Measurements from ENCODE around the gene LILRB5.
"Not testable (repeated sequence)": the region's sequence is repeated elsewhere in the genome, so short reads cannot be mapped to it uniquely, and the experiment has no call there.

Gene LILRB5

DNA sequence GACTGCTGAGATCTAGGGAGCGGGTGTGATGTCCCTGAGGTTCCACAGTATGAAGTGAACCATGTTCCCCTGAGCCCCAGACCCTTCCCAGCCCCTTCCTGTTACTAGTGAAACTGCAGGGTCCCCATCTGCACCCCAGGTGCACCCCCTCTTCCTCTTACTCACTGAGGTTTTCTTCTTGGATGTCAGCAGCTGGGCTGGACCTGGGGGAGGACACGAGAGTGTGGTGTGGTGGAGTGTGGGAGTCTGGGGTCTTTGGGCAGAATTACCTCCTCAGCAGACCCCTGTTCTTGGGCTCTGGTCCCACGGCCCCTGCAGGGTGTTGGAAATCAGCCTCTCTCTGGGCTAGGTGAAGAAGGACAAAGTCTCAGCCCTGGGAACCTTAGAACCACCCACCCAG lies 11.1 kb downstream of the LILRB5 start:
- TF ChIP-seq, protein P1, sequence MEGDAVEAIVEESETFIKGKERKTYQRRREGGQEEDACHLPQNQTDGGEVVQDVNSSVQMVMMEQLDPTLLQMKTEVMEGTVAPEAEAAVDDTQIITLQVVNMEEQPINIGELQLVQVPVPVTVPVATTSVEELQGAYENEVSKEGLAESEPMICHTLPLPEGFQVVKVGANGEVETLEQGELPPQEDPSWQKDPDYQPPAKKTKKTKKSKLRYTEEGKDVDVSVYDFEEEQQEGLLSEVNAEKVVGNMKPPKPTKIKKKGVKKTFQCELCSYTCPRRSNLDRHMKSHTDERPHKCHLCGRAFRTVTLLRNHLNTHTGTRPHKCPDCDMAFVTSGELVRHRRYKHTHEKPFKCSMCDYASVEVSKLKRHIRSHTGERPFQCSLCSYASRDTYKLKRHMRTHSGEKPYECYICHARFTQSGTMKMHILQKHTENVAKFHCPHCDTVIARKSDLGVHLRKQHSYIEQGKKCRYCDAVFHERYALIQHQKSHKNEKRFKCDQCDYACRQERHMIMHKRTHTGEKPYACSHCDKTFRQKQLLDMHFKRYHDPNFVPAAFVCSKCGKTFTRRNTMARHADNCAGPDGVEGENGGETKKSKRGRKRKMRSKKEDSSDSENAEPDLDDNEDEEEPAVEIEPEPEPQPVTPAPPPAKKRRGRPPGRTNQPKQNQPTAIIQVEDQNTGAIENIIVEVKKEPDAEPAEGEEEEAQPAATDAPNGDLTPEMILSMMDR (conservative IDR thresholded peaks at IDR 0.05; ENCODE audit: low read length): no peak
- DNase-seq (ENCODE audit: low read depth): no peak
- H3K4me3 ChIP-seq (ENCODE audit: low read length): no peak overlapping the region

DNA sequence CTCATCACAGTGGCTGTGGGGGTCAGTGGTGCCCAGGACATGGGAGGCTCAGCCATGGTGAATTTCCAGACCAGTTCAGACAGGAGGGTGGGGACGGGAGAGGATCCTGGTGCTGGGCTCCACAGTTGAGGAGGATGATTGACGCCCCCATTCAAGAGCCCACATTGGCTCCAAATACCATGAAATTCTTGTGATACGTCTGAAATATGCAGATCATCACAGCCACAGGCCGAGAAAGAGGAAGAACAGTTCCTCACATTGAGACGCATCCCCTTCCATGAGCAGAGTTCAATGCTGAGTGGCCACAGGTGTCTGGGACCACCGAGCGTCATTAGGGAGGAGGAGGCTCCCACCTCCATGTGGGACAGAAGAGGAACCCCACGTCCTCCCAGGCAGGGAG lies 13.3 kb downstream of the LILRB5 start:
- not testable (repeated sequence) for H3K4me3 ChIP-seq (ENCODE audit: low read length); DNase-seq (ENCODE audit: low read depth)

DNA sequence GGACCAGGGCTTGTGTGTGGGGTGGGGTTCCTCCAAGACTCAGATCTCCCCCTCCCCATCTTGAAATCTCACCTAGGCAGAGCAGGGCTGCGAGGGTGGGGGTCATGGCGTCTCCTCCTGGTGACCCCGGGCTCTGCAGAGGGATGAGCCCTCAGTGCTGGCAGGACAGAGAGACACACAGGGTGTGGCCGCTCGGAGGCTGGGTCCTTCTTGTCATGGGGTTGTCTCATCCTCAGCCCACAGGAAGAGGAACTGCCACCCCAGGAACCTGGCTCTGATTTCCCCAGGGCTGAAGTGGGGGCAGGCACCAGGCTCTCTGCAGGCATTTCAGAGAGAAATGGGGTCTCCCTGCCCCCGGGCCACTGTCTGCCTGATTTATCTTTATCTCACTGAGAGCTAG lies 14.4 kb downstream of the LILRB5 start, which contains the start of gene LILRA6:
Gene LILRA6 (minus strand): TSS at position 145 of the 400 bp plus-strand sequence.
- H3K4me3 ChIP-seq (ENCODE audit: low read length); DNase-seq (ENCODE audit: low read depth): not testable (repeated sequence)

DNA sequence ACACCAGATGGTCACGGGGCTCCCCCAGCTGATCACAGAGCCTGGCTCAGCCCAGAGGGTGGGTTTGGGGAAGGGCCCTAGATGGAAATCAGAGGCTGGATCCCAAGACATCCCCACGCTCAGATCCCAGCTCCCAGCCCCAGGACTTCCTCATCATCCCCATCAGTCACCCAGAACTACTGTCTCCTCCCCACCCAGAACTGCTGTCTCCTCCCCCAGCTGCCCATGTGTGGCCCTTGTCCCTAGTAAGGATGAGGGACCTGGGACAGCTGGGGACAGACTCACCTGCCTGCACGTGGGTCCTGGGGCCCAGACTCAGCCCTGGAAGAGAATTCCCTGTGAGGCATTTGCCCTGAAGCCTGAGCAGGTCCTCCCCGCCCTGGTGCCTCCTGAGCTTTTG lies 14.8 kb downstream of the LILRB5 start:
- DNase-seq (ENCODE audit: low read depth); H3K4me3 ChIP-seq (ENCODE audit: low read length): not testable (repeated sequence)

DNA sequence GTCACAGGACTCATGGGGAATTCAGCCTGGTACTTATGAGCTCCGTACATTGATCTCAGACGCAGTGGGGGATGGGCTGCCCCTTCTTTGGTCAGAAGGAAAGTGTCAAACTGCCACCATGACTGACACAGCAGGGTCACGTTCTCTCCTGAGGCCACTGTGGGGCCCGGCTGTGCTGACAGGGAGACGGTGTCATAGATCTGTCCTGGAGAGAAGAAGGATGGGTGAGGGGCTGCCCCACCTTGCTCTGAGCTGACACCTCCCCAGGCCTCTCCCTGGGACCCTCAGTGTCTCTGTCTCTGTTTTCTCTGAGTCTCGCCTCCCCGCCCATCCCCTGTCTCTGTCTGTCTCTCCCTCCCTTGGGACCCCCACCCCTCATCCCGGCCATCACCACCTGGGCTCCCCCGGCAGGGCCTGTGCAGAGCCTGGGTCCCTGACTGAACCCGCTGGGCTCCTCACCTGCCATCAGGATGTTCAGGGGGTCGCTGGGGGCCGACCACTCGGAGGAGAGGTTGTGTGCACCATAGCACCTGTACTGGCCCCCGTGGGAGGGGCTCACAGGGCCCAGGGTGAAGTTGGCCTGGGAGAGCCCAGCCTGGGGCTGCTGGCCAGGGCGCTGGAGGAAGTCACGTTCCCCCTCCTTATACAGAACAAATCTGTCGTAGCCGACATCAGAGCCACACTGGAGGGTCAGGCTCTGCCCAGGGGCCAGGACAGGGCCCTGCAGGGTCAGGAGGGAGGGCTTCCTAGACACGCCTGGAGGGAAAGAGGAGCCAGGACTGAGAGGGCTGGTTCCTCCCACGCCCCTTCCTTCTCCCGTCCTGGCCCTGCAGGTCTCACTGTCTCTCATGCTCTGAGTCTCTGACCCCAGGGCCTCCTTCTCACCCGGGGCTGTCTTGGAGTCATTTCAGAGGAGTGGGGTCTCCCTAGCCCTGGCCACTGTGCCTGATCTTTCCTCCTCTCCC lies 16.4 kb downstream of the LILRB5 start:
- not testable (repeated sequence) for DNase-seq (ENCODE audit: low read depth); H3K4me3 ChIP-seq (ENCODE audit: low read length)

DNA sequence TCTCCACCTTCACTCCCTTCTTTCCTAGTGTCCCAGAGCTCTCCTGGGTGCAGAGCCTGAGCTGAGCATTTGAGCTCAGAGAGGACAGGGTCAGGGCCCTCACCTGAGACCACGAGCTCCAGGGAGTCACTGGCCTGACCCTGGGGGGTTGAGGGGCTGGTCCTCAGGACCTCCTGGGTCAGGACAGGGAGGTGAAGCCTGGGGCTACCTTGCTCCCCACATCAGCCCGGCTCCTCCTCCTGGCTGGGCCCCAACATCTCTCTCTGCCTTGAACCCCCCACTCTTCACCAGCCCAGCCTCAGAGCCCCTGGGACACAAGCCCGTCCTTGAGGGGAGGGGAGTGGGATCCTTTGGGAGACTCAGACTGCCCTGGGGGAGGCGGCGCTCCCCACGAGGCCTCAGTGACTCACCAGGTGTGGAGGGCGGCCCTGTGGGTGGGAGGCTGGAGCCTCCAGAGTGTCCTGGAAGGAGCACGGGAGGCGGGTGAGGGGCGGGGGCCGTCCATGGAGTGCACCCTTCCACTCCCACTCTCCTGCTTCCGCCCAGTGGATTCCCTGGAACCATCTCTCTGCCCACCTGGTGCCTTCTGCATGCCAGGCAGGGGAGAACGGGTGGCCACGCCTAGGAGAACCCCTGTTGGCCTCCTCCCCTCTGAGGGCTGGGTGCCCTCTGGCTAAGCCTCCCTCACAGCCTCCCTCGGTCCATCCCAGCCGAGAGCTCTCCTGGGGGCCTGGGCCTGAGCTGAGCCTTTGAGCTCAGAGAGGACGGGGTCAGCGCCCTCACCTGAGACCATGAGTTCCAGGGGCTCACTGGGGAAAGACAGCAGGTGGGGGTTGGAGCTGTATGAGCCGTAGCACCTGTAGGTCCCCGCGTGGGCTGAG lies 17.3 kb downstream of the LILRB5 start:
- not testable (repeated sequence) for H3K4me3 ChIP-seq (ENCODE audit: low read length); DNase-seq (ENCODE audit: low read depth)

DNA sequence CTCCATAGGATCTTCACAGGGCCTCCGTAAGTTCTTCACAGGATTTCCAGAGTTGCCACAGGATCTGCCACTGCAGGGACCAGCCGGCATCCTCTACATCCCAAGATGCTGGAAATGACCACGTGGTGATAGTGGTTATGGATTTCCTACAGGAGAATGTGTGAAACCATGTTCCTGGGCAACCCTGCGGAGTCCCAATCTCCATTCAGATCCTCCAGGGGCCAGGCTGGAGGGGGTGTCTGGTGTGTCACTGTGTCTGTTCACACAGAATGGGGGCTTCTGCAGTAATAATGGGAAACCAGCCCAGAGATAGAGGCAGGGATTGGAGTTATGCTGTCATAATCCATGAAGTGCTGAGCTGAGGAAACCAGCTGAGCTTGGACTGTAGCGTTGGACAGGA lies 23.1 kb downstream of the LILRB5 start:
- no peak for DNase-seq (ENCODE audit: low read depth)
- H3K4me3 ChIP-seq (ENCODE audit: low read length): no peak overlapping the region
- TF ChIP-seq, protein P1 (conservative IDR thresholded peaks at IDR 0.05; ENCODE audit: low read length): no peak

DNA sequence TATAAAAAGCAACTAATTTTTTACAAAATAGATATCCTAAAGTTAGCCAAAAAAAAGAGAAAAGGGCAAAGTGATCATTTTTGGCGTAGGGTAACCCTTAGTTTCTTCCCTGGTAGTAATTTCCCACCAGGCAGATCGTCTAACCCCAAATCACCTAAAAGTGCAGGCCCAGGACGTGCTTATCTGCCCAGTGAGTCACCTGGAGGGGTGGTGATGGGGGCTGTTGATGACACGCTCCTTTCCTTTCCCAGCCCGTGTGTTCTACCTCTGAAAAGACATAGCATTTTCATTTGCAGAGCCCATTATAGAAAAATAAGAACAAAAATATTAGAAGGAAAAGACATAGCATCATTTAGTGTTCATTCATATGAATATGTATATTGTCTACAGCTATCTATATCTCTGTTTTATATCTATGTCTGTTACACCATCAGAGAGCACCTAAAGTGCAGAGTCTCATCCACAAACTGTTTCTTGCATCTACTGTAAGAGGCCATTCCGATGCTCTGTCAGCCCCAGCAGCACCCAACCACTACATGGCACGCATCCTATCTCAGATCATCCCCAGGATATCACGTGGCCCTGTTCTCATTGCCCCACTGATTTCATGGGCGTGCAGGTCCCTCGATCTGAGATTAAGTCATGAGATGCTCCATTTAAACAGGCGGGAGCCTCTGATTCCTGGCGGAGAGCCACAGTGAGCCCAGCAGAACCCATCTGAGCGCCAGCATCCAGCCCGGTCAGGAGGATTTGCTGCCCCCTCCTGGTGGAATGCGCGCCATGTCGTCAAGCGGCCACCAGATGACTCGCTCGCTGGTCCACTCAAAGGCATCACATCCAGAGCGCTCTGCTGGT lies 25.8 kb downstream of the LILRB5 start:
- peak; percentile 68 for DNase-seq (ENCODE audit: low read depth)
- TF ChIP-seq, protein P1 (conservative IDR thresholded peaks at IDR 0.05; ENCODE audit: low read length): peak; percentile 94
- no peak overlapping the region for H3K4me3 ChIP-seq (ENCODE audit: low read length)

DNA sequence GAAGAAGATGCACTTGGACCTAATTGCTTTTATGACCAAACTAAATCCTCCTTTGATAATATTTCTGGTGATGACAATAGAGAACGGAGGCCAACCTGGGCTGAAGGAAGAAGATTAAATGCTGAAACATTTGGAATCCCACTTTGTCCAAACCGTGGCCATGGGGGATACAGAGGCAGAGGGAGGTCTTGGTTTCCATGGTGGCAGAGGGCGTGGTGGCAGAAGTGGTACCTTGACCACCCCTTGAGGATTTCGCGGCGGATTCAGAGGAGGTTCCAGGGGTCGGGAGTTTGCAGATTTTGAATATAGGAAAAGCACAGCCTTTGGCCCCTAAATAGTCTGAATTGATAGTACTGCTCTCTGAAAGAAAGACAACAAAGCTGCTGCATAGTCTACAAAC lies 27.0 kb downstream of the LILRB5 start:
- no peak overlapping the region for H3K4me3 ChIP-seq (ENCODE audit: low read length)
- DNase-seq (ENCODE audit: low read depth): no peak
- TF ChIP-seq, protein P1 (conservative IDR thresholded peaks at IDR 0.05; ENCODE audit: low read length): no peak

Measured in AG10803 (cell line).